NCI-H748 (cell line): Measurements from ENCODE around the gene CLDN34.

Source experiments
- DNase-seq: peaks from one replicate; lab custom pipeline; 2025; ENCODE audit not compliant: unreplicated experiment; lab: John Stamatoyannopoulos, UW

Gene CLDN34, protein sequence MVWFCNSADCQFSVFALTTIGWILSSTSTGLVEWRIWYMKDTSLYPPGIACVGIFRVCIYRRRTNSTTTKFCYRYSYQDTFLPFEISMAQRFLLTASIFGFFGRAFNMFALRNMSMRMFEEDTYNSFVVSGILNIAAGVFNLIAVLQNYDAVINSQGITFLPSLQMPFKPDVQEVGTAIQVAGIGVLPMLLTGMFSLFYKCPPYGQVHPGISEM

DNA sequence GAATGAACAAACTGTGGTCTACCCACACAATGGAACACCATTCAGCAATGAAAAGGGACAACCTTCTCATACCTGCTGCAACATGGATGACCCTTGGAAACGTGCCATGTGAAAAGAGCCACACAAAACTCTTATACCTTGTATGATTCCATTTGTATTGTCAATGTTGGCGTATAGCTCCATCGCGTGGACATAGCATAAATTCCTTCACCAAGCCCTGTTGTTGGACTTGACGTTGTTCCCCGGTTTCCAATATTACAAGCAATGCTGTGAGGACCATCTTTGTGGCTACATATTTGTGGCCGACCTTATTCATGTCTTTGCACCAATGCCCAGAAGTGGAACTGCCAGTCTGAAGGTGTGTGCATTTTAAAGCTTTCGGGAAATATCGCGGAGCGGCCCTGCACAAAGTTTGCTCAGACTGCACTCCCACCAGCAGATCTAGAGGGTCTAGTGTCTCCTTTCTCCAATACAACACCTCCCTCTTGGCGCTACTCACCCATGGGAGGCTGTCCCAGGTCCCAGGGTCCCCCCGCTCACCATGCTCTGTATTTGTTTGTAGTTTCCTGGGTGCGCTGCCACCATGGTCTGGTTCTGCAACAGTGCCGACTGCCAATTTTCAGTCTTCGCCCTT lies at the start of gene CLDN34:
Gene CLDN34 (plus strand): TSS at position 584 of the 634 bp plus-strand sequence. CDS start 0 bp downstream, at position 584.
- no peak for DNase-seq

DNA sequence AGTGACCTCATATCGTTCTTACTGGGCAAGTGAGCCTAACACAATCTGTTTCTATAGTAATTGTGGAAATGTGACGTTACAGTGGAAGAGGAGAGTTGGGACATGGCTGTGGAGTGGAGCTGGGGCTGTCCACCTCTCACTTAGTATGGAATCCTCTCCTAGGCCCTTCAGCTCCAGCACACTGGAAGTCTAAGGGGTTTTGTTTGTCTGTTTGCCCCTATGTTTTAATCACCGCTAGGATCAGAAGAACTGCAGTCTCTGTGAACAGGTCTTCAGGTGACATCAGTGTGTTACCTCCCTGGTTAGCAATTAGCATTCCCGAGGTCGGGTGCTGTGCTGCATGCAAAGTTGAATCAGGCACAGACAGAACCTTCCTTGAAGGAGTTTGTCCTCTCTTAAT lies 49.3 kb upstream of the CLDN34 start:
- DNase-seq = no peak

DNA sequence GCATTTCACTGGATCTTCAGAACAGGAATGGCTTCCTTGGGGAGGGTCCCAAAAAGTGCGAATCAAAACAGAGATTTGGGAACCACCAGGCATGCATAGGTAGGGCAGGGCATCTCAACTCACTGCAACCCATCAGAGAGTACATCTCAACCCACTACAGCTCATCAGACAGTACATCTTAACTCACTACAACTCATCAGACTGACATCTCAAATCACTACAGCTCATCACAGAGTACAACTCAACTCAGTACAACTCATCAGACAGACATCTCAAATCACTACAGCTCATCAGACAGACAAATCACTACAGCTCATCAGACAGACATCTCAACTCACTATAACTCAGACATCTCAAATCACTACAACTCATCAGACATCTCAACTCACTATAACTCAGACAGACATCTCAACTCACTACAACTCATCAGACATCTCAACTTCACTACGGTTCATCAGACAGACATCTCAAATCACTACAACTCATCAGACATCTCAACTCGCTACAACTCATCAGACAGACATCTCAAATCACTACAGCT lies 47.5 kb upstream of the CLDN34 start:
- DNase-seq = no peak

DNA sequence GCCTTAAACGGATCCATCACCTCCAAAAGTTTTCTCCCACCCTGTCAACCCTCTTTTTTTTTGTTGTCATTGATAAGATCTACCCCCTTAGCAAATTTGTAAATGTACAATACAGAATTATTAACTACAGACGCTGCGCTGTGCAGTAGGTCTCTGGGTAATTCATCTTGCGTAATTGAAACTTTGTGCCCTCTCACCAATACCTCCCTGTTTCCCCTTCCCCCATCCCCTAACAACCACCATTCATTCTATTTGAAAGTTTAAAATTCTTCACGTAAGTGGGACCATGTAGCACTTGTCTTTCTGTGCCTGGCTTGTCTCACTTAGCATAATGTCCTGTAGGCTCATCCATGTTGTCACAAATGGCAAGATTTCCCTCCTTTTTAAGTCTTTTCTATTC lies 45.8 kb upstream of the CLDN34 start:
- DNase-seq = no peak

DNA sequence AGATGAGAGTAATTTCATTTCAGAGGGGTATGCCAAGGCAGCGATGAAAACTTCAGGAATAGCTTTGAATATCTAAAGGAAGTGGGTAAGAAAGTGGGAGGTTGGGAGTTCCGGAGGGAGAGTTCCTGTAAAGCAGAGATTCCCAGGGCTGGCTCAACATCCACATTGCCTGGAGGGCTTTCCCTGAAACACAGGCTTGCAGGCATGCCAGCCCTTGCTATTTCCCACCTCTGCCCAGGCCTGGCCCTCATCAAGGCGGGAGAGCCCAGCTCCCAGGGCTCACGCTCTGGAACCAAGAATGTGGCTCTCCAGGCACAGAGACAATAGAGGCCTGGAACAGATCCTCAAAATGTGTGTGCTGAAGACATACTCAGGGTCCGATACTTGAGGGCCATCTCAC lies 43.8 kb upstream of the CLDN34 start:
- DNase-seq = no peak

DNA sequence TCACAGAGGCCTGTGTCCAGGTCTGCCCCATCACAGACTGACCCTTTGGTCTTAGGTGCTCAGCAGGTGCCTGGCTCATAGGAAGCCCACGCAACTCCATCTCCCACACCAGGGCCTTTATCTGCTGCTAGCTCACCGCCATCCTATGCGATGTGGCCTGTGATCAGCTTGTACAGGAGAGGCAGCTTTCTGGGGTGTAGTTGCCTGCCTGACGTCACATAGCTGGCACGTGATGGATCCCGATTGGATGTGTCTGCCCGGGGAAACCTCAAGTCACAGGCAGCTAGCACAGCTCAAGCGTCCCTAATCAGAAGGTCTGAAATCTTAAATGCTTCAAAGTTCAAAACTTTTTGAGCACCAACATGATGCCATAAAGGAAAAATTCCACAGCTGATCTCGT lies 41.2 kb upstream of the CLDN34 start:
- DNase-seq = no peak

DNA sequence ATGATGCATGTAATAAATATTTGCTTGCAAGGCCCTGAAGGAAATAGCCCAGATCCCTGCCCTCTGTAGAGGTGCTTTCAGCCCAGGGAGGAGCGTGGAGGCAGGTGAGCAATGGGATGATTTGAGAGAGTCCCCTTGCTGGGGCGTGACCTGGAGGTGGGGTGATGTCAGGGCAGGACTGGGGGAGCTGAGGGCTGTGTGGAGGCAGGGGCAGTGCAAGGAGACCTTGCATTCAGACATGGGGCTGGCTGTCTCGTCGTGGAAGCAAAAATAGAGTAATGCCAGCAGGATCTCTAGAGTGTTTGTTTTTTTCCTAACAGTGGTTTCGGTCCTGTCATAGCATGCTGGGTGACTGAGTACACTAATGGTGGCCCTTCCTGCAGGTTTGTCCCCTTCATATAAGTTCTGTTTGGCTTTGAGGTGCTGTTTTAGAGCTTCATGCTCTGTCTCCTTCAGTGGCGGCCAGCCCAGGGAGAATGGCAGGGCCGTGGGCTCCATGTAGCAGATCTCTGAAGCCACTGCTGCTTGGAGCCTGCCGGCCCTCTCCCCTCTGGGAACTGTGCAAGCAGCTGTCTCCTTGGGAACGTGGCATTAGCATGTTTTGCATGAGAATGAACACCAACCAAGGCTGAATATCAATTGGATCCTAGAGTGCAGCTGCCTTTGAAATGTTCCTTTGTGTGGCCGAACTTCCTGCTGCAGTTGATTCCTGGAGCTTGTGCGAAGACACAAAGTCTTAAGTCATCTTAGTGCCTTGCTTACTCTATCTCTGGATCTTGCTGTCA lies 39.3 kb upstream of the CLDN34 start:
- peak; percentile 76 for DNase-seq

DNA sequence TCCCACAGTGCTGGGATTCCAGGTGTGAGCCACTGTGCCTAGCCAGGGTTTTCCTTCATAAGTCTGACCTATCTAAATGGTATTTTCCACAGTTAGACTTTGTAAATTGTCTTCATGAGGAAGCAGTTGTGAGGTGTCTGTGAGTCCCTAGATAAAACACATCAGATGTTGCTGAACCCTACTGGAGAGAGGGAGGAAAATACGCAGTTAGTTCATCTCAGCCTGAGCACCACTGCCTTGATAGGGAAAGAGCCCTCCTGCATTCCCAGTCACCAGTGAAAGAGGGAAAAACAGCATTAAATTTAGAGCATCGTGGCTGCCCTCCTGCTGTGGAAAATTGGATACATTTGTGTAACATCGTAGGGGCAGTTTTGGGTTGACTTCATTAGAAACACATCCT lies 31.7 kb upstream of the CLDN34 start:
- DNase-seq = no peak

DNA sequence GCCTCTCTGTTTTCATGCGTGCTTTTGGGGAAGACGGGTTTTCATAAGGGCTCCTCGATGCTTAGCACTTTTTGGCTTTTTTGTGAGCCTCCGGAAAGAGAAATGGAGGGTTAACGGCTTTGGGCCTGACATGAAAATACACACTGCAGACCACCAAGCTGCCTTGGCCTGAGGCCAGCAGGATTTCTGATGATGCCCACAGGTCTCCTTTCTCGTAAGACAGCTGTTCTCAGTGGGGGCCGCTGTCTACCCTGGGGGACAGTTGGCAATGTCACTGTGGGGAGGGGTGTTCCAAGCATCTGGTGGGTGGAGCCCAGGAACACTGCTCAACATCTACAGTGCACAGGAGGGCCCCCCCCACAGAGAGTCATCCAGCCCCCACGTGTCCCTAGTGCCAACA lies 29.4 kb upstream of the CLDN34 start:
- no peak for DNase-seq

DNA sequence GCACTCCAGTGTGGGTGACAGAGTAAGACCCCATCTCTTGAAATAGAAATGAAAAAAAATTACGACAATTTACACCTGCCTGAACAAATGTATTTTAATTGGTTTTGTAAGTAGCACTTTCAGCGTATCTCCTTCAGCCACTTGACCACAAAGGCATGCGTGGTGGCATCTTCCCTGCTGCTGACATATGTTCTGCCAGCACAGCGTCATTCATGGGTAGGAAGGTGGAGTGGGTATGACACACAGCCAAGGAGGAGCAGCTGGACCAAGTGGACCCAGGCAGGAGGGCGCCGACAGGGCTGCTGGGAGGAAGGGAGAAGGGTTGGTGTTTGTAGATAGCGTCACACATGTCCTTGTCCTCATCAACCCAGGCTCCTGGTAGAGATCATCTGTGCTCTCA lies 28.6 kb upstream of the CLDN34 start:
- DNase-seq = no peak

DNA sequence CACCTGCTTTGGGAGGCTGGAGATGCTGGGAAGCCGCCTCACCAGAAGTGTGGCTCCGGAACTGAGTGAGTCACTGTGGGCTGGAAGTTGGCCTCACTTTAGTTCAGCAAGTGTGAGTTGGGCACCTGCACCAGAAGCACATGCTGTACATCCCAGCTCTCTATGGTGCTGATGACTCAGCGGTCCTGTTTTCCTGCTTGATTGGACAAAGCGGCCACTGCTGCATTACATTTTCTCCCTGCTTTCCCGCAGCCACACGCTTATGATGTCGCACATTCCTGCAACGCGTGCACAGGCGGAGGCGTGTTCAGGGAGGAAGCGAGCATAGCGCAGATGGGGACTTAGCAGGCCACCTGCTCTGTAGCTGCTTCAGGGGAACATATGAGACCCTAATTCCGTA lies 26.7 kb upstream of the CLDN34 start:
- no peak for DNase-seq

DNA sequence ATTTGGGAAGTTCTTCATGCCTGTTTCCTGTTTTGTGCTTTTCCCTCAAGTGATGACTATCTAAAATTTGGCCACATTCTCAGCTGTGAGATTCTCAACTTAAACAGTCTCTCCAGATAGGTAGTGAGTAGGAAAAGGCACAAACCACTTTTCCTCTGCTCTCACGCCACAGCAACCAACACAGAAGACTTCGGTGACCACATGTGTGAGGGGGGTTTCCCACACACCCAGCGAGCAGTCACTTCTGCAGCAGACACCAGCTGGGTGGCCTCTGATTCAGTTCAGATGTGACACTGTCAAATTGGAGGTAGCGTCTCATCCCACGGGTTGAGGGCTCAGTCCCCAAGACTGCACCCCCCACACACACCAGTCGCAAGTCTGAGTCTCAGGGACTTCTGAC lies 25.1 kb upstream of the CLDN34 start:
- no peak for DNase-seq

DNA sequence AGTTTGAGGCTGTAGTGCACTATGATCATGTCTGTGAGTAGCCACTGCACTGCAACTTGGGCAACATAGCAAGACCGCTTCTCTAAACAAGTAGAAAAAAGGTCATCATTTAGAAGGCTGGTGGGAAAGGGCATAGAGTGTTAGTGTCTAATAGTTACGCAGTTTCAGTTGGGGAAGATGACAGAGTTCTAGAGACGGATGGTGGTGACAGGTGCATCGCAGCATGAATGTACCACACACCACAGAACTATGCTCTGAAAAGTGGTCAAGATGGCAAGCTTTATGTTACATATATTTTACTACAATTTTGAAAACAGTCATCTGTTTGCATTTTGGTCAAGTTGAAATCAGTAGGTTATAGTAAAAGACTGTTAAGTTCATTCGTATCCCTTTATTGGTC lies 23.7 kb upstream of the CLDN34 start:
- DNase-seq = no peak

DNA sequence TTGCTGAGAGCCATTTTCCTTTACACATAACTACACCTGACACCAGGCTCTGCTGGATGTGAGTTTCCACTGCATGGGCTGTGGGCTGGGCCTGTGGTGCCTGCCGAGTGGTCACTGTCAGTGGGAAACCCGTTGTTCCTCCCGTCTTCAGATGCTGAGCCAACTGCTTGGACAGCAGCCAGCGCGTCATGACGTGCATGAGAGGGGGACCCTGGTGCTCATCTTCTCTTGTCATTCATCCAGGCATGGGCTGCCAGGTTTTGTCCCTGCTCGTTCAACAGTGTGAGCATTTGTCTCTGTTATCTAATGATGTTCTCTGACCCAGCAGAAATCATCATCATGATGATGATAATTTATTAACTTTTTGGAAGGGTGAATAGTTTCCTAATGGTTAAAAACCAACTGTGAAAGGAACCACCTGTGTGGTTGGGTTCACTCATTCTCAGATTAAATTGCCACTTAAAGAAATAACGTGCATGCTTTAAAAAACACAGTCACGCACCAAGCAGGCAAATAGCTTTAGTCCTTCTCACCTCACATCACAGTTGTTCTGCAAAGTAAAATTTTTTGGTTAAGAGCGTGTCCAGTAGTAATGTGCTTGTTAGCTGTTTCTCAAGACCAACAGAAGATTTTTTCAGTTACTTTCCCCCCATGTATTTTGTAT lies 19.9 kb upstream of the CLDN34 start:
- DNase-seq = peak; percentile 81

DNA sequence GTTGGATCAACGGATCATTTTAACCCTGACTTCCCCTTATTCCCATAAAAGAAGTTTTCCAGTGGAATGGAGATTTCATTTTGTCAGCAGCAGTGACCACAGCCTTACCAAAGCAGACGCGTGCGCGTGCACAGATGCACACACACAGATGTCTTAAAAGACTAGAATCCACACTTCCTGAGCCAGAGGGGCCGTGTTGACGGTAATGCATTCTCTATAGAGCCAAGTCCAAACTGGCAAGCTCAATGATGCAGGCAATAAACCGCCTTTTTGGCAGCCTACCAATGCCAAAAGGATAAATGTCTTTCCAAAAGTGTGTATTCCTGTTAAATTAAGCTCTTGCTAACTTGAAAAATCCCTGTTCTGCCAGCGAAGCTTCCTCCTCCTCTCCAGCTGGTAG lies 18.8 kb upstream of the CLDN34 start:
- peak; percentile 43 for DNase-seq

DNA sequence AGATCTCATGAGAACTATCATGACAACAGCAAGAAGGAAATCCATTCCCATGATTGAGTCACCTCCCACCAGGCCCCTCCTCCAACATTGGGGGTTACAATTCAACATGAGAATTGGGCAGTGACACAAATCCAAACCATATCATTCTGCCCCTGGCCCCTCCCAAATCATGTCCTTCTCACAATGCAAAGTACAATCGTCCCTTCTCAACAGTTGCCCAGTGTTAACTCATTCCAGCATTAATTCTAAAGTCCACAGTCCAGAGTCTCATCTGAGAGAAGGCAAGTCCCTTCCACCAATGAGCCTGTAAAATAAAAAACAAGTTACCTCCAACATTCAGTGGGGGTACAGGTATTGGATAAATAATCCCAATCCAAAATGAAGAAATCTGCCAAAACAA lies 14.9 kb upstream of the CLDN34 start:
- no peak for DNase-seq

DNA sequence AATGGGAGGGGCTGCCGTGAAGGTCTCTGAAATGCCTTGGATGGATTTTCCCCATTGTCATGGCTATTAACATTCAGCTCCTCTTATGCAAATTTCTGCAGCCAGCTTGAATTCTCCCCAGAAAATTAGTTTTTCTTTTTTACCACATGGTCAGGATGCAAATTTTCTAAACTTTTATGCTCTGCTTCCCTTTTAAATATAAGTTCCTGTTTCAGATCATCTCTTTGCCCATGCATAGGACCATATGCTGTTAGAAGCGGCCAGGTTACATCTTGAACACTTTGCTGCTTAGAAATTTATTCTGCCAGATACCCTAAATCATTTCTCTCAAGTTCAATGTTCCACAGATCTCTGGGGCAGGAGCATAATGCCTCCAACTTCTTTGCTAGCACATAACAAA lies 13.8 kb upstream of the CLDN34 start:
- no peak for DNase-seq

DNA sequence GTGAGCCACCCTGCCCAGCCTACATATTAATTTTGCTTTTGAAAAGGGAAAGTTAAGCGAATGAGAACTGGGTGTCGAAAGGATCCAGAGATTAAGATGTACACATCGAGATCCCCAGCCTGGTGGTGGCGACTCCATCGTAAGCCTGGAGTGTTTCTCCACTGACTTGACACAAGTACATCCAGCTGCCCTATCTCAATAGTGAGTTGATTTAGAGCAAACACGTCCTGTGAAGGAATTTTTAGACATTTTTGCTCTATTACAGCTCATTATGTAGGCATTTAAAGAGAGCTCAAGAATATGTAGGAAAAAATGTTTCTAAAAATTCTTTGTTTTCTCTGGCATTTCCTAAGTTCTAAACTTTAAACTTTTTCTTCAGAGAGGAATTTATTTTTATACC lies 11.7 kb upstream of the CLDN34 start:
- DNase-seq = no peak

DNA sequence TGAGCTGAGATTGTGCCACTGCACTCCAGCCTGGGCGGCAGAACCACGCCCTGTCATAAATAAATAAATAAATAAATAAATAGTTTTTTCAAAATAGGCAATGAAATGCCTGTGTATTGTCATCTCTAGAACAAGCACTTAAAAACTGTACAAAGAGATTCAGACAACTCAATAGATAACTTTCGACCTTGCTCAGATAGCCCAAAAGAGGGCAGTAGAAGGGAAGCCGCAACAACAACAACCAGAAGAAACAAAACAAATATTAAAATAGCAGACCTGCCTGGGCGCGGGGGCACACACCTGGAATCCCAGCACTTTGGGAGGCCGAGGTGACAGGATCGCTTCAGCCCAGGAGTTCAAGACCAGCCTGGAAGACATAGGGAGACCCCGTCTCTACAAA lies 9.4 kb upstream of the CLDN34 start:
- no peak for DNase-seq

DNA sequence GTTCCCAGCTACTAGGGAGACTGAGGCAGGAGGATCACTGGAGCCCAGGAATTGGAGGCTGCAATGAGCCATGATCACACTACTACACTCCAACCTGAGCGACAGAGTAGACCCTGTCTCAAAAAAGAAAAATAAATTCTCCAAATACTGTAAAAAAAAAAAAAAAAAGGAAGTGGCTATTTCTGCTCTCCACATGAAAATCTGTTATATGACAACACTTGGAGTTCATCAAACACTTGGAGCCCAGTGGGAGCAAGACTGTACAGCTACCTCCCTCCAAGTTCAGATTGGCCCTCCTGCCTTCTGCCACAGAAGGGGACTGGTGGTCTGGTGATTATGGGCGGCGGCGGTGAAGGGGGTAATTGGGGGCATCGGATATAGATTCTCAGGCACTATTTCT lies 9.0 kb upstream of the CLDN34 start:
- no peak for DNase-seq

DNA sequence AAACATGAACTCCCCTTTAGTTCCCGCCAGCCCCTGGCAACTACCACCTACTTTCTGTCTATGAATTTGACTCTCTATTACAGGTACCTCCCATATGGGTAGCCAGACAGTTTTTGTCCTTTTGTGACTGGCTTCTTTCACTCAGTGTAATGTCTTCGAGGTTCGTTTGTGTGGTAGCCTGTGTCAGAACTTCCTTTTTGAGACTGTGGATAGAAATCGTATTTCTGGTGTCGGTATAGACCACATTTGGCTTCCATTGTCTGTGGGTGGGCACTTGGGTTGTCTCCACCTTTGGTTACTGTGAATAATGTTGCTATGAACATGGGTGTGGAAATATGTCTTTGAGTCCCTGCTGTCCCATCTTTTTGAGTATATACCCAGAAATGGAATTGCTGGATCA lies 5.4 kb upstream of the CLDN34 start:
- no peak for DNase-seq

DNA sequence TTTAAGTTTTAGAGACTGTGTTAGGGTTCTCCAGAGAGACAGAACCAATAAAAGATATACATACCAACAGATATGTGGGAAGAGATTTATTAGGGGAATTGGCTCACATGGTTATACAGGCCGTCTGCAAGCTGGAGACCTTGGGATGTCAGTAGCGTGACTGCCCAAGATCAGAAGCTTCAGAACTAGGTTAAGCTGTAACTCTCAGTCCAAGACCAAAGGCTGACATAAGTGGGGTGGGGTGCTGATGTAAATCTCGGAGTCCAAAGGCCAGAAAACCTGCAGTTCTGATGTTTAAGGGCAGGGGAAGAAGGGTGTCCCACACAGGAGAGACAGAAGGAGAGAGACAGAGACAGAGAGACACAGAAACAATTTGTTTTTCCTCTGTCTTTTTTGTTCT lies 10.5 kb downstream of the CLDN34 start:
- no peak for DNase-seq
